ENCODE data around the gene LYVE1.
A peak's percentile ranks its signal among the peaks of the same experiment; 100 is the strongest.

LYVE1 gene, protein sequence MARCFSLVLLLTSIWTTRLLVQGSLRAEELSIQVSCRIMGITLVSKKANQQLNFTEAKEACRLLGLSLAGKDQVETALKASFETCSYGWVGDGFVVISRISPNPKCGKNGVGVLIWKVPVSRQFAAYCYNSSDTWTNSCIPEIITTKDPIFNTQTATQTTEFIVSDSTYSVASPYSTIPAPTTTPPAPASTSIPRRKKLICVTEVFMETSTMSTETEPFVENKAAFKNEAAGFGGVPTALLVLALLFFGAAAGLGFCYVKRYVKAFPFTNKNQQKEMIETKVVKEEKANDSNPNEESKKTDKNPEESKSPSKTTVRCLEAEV

DNA sequence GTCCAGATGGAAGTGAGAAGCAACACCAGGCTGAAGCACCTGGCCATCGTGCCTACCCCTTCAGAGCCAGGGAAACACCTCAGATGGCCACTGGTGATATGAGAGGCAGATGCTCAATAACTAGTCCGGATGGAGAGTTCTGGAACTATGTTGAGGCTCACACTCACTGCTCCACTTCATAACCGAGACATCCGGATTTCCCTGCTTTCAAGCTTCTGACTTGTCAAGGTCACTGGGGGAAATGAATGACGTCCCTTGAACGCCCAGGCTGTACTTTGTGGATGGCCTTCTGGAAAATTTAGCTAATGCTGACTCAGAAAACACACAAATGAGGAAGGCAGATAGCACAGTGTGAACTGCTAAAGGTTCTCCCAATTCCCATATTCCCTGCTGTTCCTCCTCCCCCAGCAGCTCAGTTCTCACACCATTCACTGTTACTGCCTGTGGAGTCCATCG lies at the start of gene LYVE1:
TSS of gene LYVE1 (minus strand) at position 180 of the 456 bp plus-strand sequence. CDS start at position 47, 133 bp downstream.
- Mint-ChIP-seq H3K27me3 (peaks cover 2% of the 10 kb centered on the region), H3K4me3 (no peak within 1 kb of the TSS), H3K27ac (no peak within 1 kb of the TSS), H3K9me3 (no peaks in the 10 kb centered on the region), H3K4me1 (ENCODE audit: low read depth) (peaks cover 32% of the 10 kb centered on the region), H3K36me3 (ENCODE audit: low read depth) (no peaks in the 10 kb centered on the region)
- intact Hi-C loops (cut with micrococcal nuclease) = loop anchor here (10.0 kb wide), 1 partner anchor 86 kb away; no protein-coding TSS in a partner anchor

DNA sequence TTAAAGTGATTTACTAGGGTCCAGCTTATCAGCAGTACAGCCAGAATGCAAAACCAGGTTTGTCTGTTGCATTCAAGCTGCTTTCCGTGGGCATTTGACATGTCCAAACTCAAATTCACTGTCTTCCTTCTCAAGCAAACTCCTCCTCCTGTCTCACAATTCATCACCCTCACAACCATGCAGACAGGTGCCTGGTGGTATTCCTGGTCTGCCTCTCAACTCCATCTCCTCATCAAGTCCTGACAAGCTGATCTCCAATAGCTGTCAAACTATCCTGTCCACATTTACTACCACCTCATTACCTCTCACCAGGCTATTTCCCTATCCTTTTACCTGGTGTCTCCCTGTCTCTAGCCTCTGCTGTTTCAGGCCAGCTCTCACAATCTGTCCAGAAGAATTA lies 49.1 kb upstream of the LYVE1 start:
- Mint-ChIP-seq H3K36me3 (ENCODE audit: low read depth) (no peaks in the 10 kb centered on the region), H3K9me3 (peaks cover 6% of the 10 kb centered on the region), H3K4me3 (no peak overlapping the region), H3K27me3 (peaks cover 17% of the 10 kb centered on the region), H3K4me1 (ENCODE audit: low read depth) (peaks cover 49% of the 10 kb centered on the region), H3K27ac (peak overlapping the region; percentile 68)
- intact Hi-C loops (cut with micrococcal nuclease) = no loop called here

DNA sequence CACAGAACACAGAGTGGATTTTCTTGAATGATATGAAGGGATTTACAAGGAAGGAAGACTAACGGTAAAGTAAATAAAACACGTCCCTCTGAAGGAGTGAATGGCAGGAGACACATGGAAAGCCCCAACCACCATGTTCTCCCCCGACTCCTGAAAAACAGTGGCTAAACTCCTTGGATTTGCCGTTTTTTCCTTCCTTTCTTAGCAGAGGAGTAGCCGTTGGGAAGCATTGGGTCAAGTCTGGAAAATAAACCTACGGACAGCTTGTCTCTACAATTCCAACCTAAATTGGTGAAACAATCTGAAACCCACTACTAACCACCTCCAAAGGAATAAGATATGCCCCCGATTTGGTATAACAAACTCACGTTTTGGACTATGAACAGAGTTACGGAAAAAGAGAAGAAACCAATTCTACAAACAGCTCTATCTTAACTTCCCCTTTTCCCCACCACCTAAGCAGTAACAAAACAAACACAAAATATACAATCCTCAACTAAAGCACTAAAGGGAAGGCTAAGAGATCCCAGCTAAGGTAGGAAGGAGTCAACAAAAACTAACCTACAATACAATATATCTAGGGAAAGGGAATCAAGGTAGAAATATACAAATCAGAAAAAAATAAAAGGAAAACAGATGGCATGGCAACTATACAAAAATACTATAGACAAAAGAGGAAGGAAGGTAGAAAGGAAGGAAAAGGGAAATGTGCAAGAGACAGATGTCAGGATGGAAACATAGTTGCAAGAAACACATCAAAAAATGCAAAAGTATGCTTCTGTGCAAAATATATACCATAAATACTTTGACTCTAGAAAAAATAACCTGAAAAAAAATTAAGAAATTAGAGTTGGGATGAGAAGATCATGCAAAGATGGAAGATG lies 43.8 kb upstream of the LYVE1 start:
- peaks cover 66% of the 10 kb centered on the region for H3K4me1 Mint-ChIP-seq (ENCODE audit: low read depth)
- H3K27ac Mint-ChIP-seq = peak overlapping the region; percentile 71
- peaks cover 21% of the 10 kb centered on the region for H3K27me3 Mint-ChIP-seq
- H3K36me3 Mint-ChIP-seq (ENCODE audit: low read depth) = no peaks in the 10 kb centered on the region
- no peak overlapping the region for H3K4me3 Mint-ChIP-seq
- H3K9me3 Mint-ChIP-seq = peaks cover 8% of the 10 kb centered on the region
- intact Hi-C loops (cut with micrococcal nuclease) = no loop called here

DNA sequence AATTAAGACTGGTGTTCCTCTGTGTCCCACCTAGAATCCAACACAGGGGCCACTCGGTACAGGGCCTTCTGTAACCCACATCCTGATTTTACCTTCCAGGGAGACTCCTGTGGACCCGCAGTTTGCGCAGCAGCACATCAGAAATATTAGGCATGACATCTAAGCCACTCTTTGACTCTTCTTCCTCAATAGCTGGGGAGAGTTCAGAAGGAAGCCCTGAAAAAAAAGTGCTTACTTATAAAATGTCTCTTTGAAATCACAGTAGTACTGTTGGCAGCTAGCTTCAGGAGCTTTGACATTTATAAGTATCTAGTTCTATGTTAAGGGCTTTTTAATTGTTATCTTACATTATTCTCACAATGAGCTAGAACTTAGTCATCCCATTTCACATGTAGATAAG lies 41.2 kb upstream of the LYVE1 start:
- Mint-ChIP-seq H3K4me3 (no peak overlapping the region), H3K36me3 (ENCODE audit: low read depth) (no peaks in the 10 kb centered on the region), H3K4me1 (ENCODE audit: low read depth) (peaks cover 82% of the 10 kb centered on the region), H3K9me3 (peaks cover 8% of the 10 kb centered on the region), H3K27me3 (peaks cover 21% of the 10 kb centered on the region), H3K27ac (no peak overlapping the region)
- intact Hi-C loops (cut with micrococcal nuclease) = no loop called here

DNA sequence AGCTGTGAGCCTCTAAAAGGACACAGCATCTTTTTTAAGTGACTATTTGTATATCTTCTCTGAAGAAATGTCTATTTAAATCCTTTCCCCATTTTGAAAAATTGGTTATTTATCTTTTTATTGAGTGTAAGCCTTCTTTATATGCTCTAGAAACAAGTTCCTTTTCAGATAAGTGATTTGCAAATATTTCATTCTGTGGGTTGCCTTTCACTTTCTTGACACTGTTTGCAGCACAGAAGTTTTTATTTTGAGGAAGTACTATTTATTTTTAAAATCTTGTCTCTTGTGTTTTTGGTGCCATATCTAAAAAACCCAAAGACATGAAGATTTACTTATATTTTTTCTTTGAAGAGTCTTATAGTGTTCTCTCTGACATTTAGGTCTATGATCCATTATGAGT lies 40.1 kb upstream of the LYVE1 start:
- no peaks in the 10 kb centered on the region for H3K36me3 Mint-ChIP-seq (ENCODE audit: low read depth)
- H3K27ac Mint-ChIP-seq = no peak overlapping the region
- intact Hi-C loops (cut with micrococcal nuclease) = no loop called here
- H3K9me3 Mint-ChIP-seq = peaks cover 8% of the 10 kb centered on the region
- H3K27me3 Mint-ChIP-seq = peaks cover 20% of the 10 kb centered on the region
- no peak overlapping the region for H3K4me3 Mint-ChIP-seq
- peaks cover 87% of the 10 kb centered on the region for H3K4me1 Mint-ChIP-seq (ENCODE audit: low read depth)

DNA sequence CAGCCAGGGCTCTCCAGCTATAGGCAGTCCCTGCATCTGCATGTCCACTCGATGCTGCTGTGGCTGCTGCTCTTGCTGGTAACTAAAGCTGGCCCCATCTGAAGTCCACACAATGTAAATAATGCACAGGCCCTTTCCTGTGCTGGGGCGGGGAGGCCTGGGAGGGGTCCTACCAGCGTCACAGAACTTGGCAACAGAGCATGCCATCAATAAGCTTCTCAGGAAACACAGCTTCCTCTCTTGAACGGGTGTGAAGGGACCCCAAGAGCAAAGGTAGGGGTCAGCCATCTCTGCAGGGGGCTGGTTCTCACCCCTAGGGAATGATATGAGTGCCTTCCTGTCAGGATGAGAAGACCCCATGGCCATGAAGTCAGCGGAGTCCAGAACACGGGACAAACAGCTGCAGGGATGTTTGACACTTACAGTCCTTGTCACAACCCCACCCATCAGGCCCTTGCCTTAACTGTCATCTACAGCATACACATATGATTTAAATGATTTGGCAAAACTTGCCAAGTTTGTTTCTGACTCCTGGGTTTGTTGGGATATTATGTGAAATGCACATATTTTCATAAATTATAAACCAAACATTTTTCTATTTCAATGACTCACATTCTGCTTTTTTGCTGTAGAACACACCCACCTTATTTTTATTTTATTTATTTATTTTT lies 39.1 kb upstream of the LYVE1 start:
- peak overlapping the region; percentile 52 for H3K27ac Mint-ChIP-seq
- no peaks in the 10 kb centered on the region for H3K36me3 Mint-ChIP-seq (ENCODE audit: low read depth)
- H3K27me3 Mint-ChIP-seq = peaks cover 18% of the 10 kb centered on the region
- intact Hi-C loops (cut with micrococcal nuclease) = no loop called here
- peaks cover 3% of the 10 kb centered on the region for H3K9me3 Mint-ChIP-seq
- H3K4me3 Mint-ChIP-seq = no peak overlapping the region
- peaks cover 87% of the 10 kb centered on the region for H3K4me1 Mint-ChIP-seq (ENCODE audit: low read depth)

DNA sequence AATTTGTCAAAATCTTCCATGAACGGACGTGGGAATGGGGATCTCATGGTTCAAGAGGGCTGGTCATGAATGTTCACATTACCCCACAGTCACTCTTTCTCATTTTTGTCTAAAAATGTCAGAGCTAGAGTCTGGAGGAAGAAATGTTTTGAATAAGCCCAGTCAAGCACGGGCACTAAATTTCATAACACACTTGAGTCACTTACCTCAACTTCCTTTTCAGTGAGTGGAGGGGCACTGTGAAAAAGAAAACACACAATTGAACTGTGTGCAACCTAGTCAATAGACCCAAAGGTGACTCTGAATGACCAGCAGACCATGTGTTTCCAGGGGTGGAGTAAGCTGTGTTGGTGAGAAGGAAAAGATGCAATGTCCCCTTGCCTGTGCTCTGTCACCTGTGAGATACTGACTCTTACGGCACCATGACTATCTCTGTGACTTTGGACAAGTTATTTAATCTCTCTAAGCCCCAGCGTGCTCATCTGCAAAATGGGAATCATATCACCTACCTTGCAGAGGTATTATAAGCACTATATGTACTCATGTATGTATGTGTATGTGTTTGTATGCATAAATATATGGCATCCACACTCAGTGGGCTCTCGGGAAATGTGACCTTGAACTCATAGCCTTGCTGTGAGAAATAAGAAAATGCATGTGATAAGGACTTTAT lies 38.2 kb upstream of the LYVE1 start:
- Mint-ChIP-seq H3K27ac (peak overlapping the region; percentile 75), H3K36me3 (ENCODE audit: low read depth) (no peaks in the 10 kb centered on the region), H3K27me3 (peaks cover 17% of the 10 kb centered on the region), H3K4me3 (peak overlapping the region; percentile 37), H3K9me3 (no peaks in the 10 kb centered on the region), H3K4me1 (ENCODE audit: low read depth) (peaks cover 87% of the 10 kb centered on the region)
- intact Hi-C loops (cut with micrococcal nuclease) = no loop called here

DNA sequence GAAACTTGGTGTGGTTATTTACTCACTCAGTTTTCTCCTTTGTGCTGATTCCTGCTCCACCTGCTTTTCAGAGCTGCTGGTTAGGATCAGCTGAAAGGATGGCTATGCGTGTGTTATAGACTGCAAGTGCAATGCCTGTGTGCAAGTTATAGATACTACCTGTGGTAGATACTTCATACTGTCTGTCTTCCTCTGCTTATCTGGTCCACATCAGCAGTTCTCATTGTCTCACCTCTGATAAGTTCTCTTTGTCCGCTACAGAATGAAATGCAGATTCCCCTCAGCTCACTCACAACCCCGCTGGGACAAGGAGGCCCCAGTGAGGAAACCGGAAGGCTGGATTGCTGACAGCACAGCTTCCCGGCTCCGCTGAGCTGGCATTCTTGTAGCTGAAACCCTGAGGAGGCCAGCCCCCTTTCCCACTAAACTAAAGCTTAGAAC lies 37.5 kb upstream of the LYVE1 start:
- intact Hi-C loops (cut with micrococcal nuclease) = no loop called here
- no peaks in the 10 kb centered on the region for H3K9me3 Mint-ChIP-seq
- H3K27ac Mint-ChIP-seq = peak overlapping the region; percentile 75
- H3K4me1 Mint-ChIP-seq (ENCODE audit: low read depth) = peaks cover 89% of the 10 kb centered on the region
- peaks cover 19% of the 10 kb centered on the region for H3K27me3 Mint-ChIP-seq
- H3K36me3 Mint-ChIP-seq (ENCODE audit: low read depth) = no peaks in the 10 kb centered on the region
- peak overlapping the region; percentile 37 for H3K4me3 Mint-ChIP-seq

DNA sequence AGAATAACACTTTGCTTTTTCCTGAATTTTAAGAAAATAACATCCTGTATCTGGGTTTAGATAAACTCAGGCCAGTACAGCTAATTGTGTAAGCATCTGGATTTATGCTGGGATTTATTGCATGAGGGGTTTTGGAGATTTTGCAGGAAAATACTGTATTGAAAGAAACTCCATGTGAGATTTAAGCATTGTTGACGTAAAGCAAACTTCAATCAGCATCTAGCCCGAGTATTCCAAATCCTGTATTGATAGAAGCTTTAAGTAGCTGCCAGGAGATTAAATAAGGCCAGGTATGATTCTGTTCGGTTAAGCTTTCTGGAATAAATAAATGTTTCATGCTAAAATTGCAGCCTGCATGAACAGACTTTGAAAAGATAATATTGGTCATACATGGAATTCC lies 36.3 kb upstream of the LYVE1 start:
- intact Hi-C loops (cut with micrococcal nuclease) = no loop called here

DNA sequence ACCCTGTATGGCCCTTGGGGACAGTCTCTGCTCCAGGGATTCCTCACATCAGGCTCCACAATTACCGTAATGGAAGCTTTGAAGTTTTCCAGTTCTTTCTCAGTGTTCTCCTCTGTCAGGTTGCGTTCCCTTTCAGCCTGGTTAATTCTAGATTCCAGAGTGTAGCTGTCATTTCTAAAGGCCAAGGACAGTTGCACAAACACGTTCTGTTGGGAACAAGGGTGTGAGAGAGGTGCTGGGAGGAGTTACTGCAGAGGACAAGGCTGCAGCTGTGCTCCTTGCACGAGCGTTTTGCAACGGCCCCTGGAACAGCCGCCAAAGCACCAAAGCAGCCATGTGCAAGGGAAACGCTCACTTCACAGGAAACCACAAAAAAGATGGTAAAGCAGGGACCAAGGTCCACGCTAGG lies 35.9 kb upstream of the LYVE1 start:
- peaks cover 25% of the 10 kb centered on the region for H3K27me3 Mint-ChIP-seq
- intact Hi-C loops (cut with micrococcal nuclease) = no loop called here
- H3K9me3 Mint-ChIP-seq = no peaks in the 10 kb centered on the region
- no peak overlapping the region for H3K4me3 Mint-ChIP-seq
- H3K27ac Mint-ChIP-seq = peak overlapping the region; percentile 76
- H3K36me3 Mint-ChIP-seq (ENCODE audit: low read depth) = no peaks in the 10 kb centered on the region
- H3K4me1 Mint-ChIP-seq (ENCODE audit: low read depth) = peaks cover 92% of the 10 kb centered on the region

More for the DNA sequence above, 36.3 kb upstream of the LYVE1 start:
- Mint-ChIP-seq H3K4me3 (no peak overlapping the region), H3K9me3 (no peaks in the 10 kb centered on the region), H3K27ac (no peak overlapping the region), H3K4me1 (ENCODE audit: low read depth) (peaks cover 92% of the 10 kb centered on the region), H3K27me3 (peaks cover 25% of the 10 kb centered on the region), H3K36me3 (ENCODE audit: low read depth) (no peaks in the 10 kb centered on the region)

DNA sequence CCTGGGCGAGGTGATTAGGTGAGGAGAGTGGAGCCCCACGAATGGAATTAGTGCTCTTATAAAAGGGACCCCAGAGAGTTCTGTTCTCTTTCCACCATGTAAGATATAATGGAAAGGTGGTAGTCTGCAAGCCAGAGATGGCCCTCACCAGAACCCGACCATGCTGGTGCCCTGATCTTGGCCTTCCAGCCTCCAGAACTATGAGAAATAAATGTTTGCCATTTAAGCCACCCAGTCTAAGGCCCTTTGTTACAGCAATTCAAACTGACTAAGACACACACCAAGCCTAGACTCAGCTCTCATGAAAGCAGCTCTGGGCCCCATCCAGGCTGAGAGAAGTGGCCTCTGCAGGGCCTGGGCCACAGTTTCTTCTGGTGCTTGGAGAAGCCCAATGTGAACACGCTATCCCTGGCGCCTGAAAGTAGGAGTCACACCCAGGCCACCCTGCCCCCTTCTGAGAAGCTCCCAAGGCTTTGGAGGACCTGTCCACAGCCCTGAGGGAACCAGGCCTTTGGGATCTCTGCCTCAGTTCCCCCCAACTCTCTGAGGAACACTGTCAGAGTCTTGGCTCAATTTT lies 35.3 kb upstream of the LYVE1 start:
- peaks cover 25% of the 10 kb centered on the region for H3K27me3 Mint-ChIP-seq
- no peak overlapping the region for H3K4me3 Mint-ChIP-seq
- H3K4me1 Mint-ChIP-seq (ENCODE audit: low read depth) = peaks cover 92% of the 10 kb centered on the region
- H3K27ac Mint-ChIP-seq = peak overlapping the region; percentile 76
- H3K36me3 Mint-ChIP-seq (ENCODE audit: low read depth) = no peaks in the 10 kb centered on the region
- intact Hi-C loops (cut with micrococcal nuclease) = no loop called here
- H3K9me3 Mint-ChIP-seq = no peaks in the 10 kb centered on the region

DNA sequence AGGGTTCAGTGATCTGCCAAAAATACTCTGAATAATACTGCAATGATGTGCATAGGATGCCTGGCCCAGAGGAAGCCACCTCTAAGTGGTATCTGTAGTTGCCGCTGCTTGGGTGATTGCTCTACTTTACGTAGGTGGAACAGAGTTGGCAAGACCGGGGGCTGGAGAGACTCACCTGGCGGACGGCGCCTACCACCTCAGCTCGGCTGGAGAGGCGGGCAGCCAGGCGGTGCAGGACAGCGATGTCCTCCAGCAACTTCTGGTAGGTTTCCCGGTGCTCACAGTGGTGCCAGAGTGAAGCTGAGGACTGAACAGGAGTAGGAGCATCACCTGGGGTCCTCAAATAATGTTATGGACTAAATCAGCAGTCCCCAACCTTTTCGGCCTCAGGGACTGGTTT lies 34.5 kb upstream of the LYVE1 start:
- peak overlapping the region; percentile 76 for H3K27ac Mint-ChIP-seq
- intact Hi-C loops (cut with micrococcal nuclease) = no loop called here
- H3K9me3 Mint-ChIP-seq = no peaks in the 10 kb centered on the region
- no peak overlapping the region for H3K4me3 Mint-ChIP-seq
- H3K27me3 Mint-ChIP-seq = peaks cover 25% of the 10 kb centered on the region
- H3K4me1 Mint-ChIP-seq (ENCODE audit: low read depth) = peaks cover 93% of the 10 kb centered on the region
- no peaks in the 10 kb centered on the region for H3K36me3 Mint-ChIP-seq (ENCODE audit: low read depth)

DNA sequence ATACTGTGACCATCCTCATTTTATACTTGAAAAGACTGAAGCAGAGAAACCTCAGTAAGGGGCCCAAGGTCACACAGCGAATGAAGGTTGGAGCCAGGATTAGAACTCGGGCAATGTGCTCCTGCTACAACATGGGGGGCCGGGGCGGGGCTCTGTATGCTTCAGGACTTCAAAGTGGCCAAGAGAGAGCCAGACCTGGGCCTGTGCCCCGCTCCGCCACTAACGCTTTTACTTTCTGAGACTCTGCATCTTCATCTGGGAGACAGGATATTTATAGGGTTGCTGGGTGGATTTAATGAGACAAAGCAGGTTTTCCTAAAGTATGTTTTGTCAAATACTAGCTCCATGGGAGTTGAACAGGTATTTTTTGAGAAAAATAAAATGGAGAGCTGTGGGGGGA lies 33.9 kb upstream of the LYVE1 start:
- H3K36me3 Mint-ChIP-seq (ENCODE audit: low read depth) = no peaks in the 10 kb centered on the region
- peaks cover 24% of the 10 kb centered on the region for H3K27me3 Mint-ChIP-seq
- no peak overlapping the region for H3K4me3 Mint-ChIP-seq
- no peaks in the 10 kb centered on the region for H3K9me3 Mint-ChIP-seq
- peak overlapping the region; percentile 76 for H3K27ac Mint-ChIP-seq
- H3K4me1 Mint-ChIP-seq (ENCODE audit: low read depth) = peaks cover 94% of the 10 kb centered on the region
- intact Hi-C loops (cut with micrococcal nuclease) = no loop called here

Data from dendritic cell treated with granulocyte-macrophage colony-stimulating factor and Interleukin-4, amounts not matched to agents 40 ng/mL and 50 ng/mL, for 4 days (primary cell).